HG03457 (cell line): ENCODE results near the gene NT5DC1.

ENCODE experiments used
- ATAC-seq: cut with Tn5 transposase; IDR thresholded peaks from one replicate; pipeline ENCODE4 v1.9.1; 2021; ENCODE audit warnings: moderate number of reproducible peaks; ENCODE audit not compliant: unreplicated experiment

NT5DC1 gene

DNA sequence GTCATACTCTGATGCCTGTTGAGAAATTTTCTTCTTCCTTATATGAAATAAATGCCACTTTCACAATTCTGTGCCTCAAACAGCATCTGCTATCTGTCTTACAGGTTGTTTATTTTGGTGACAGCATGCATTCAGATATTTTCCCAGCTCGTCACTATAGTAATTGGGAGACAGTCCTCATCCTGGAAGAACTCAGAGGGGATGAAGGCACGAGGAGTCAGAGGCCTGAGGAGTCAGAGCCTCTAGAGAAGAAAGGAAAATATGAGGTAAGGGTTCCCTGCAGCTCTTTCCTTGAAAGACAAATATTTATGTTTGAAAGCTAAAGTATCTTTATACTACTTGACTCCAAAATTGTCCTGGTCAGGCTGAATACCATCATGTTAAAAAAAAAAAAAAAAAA, 137.4 kb downstream of the NT5DC1 start:
- no peak for ATAC-seq

DNA sequence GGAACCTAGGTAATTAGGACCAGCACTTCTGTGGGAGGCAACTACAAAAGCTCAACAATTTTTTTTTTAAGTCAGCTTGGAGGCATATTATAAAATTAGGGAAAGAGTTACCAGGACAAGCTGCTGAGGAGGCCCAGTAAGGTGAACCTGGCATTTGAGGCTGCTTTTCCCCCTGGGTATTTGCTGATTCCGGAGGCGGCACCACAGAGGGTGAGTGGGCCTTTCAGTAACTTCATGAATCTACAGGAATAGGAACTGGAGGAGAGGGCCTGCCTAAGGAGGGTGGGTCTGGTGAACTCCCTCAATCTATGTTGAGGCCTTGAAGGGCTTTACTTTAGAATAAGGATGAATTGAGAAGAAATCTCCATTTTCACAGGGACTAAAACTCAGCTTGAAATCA, 138.6 kb downstream of the NT5DC1 start:
- no peak for ATAC-seq

DNA sequence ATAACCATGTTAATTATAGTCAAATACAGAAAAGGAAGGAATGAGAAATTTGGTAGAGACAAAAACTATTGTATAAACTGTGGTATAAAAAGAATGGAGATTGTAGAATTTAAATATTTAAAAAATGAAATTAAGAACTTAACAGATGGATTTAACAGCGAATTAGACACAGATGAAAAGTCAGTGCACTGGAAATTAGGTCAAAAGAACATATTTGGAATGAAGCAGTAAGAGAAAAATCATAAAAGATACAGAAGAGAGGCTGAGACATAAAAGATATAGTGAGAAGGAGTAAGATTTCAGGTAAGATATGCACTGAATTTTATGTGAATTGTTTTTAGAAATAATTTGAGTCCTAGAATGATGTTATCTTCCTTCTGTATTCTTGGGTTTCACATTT, 139.2 kb downstream of the NT5DC1 start:
- no peak for ATAC-seq

DNA sequence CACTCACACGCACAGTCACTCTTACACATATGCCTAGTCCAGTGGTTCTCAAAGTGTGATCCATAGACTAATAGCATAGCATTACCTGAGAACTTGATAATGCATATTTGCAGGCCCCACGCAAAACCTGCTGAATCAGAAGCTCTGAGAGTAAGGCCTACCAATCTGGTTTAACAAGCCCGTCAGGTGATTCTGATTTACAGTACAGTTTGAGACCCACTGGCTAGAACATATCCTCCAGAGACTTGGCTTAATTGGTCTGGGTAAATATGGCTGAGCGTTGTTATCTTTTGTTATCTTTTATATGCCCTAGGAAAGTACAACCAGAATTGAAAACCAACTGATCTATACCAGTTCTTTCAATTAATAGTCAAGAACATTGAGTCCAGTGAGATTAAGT, 143.6 kb downstream of the NT5DC1 start:
- ATAC-seq, result no peak

DNA sequence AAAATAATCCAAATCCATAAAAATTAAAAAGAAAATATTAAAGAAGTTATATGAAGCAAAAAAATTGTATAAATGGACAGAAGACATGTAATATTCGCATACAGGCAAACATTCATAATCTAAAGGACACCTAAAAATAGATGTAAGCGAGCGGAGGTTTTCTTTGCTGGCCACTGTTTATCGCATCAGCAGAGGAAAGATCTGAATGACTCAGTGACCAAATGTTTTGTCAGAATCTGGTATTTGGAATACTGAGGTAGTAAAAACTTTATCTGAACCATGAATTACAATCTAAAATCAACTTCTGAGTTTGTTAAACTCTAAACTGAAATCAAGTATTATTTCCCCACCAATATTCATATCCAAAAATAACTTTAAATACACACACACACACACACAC, 145.4 kb downstream of the NT5DC1 start:
- ATAC-seq, result no peak

DNA sequence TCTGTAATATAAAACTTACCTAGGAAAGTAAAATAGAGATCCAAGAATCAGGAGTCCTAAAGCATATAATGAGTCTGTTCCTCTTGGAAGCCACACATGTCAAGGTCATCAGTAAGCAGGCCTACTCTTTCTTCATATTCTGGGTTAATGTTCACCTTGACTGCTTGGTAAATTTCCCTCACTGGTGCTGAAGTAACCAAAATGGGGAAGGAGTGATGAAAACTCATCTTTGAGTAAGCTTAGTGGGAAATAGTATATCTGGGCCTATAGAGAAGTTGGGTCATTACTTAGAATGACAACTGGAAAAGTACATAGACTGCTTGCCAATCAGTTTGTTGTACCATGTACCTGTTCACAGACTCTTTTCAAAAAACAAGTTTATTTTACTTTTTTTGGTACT, 146.6 kb downstream of the NT5DC1 start:
- ATAC-seq, result no peak

DNA sequence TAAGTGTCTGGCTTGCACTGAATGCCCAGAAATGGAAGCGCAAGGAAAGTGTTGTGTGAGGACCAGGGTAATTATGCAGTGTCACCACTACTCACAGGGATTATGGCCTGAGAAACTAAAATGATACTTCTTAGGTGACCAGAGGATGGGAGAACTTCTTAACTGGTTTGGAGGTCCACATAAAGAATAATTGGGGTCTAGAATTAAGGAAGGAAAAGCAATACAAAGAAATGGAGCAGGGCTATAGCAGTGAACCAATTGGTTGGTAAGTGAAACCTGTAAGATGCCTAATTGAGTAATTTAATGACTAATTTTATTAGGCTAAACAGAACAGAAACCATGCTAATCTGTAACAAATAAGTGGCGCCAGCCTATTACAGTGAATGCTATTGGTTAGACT, 147.9 kb downstream of the NT5DC1 start:
- no peak for ATAC-seq

DNA sequence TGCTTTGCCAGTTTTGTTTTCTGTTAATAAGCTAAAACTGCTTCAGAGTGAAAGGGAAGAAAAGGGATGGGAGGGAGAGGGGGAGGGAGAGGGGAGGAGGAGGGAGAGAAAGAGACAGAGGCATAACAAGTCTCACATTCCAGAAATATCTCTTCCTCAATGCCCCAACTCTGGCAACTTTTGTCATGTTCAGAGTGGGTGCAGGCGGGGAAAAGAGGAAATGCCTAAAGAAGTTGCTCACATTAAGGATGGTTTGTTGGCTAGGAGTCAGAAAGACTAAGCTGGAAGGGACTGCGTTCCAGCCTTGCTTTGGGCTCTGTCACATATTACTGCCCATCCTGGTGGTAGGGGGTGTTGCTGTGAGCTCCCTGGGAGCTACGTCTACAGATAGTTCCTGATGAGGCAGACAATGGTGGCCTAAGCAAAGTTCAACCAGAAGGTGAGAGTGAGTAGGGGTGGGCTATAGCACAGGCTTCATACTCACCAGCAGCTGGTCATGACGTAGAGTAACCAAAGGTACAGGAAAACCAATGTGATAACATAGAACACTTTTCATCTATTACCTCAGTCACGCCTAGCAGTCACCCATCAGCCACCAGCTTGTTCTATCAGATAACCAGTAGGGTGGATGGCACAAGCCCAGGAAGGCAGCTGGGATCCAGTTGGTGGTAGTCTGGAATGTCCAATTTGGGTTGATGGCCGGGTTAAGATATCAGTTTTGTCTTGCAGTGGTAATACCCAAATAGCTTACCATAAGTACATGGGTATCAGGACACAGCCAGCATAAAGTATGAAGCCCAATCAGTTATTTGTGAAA, 151.1 kb downstream of the NT5DC1 start:
- no peak for ATAC-seq

DNA sequence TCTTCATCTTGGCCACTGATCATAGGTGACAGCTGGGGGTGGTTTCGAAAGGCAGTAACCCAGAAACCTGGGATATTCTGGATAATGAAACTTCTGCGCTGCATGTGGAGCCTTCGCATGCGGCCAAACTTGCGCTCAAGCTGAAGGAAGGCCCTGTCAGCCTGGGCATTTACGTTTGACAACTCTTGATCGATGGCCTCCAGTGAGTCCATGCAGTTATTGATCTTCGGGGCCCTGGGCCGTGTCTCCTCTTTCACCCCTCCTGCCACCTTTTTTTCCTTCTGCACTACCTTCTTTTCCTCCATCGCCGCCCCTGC, 152.5 kb downstream of the NT5DC1 start:
- ATAC-seq, result no peak

DNA sequence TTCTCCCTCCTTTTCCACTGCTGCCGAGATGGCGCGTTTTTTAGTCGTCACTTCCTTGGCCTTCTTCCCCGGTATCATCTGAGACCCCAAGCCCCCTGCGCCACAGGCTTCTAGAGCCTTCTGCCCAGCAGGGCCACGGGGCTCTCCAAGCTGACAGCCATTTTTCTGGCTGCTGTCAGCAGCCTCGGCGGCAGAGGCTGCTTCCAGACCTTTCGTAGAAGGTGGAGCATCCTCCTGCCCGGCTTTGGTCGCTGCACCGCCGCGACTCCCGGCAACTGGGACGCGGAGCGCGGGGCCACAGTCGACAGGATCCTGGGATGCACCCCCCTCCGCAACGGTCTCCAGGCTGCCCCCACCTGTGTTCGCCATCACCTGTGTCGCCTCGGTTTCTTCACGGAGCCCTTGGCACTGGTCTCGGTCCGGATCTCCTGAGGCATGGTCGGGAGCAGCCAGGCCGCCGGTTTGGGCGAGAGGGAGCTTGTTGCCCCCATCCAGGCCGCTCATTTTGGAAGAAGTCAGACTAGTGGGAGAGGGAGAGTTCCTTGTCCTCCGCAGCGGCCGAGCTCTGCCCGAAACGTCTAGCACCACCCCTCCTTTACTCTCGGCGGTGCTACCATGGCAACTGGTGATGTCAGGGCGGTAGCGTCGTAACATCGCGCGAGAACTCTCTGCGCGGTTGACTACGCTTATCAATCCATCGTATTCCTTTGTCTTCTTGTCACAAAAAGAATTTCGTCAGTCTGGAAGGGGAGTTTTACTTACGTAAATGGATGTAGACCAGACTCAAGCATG, 153.0 kb downstream of the NT5DC1 start, which contains the start of gene TSPYL4:
TSS of gene TSPYL4 (minus strand) at position 571 of the 792 bp plus-strand sequence. CDS start at position 504, 67 bp downstream.
- ATAC-seq, result peak; percentile 99

DNA sequence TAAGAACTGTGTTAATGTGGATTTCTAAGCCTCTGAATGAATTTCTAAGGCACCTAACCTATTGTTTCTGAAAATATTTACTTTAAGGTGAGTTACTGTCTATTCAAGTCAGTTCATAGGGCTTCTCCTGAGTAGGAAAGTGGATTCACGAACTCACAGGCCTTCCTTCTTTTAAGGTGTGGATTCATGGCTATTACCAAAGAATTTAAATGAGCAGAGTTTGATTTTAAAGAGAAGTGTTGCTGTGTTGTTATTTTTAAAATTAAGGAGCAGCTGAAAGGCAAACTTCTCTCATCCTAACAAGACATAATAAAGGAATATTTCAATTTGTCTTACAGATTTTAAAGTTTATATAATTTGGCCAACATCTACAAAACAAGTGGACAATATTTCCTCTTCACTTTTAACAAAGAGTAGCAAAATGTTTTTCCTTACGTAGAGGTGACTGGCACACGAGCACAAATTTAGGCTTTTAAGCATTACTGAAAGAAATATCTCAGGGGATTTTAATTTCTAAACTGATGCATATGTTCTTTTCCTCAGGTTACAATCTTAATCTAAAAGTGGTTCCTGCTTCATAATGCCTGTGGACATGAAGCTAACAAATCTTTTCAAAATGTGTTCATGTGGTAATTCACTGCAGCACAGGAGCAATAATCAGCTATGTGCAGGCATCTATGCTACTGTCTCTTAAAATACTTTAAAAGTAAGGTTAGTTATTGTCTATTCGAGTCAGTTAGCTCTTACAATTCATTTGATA, 153.8 kb downstream of the NT5DC1 start:
- peak; percentile 14 for ATAC-seq

DNA sequence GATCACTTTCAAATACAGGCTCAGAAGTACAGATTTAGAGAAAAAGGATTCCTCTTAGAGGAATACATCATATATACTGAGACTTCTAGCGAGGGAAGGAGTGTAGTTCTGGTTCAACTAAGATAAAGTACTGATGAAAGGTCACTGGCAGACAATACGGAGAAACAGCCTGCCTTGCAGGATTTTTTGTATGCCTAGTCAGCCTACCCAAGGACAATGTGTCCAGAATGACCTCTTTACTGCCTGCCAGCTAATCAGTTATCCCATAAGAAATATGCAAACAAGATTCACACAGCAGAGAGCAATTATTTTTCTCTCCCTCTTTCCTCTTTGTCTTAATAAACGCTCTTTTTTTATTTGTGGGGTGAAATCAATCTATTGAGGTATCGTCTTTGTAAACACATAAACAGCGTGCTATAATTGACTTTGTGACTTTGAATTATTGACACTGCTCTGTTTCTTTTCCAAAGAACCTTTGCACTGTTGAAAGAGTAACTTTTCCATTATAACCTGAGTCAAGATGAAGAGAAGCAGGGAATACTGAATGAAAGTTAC, 154.7 kb downstream of the NT5DC1 start:
- ATAC-seq, result no peak

DNA sequence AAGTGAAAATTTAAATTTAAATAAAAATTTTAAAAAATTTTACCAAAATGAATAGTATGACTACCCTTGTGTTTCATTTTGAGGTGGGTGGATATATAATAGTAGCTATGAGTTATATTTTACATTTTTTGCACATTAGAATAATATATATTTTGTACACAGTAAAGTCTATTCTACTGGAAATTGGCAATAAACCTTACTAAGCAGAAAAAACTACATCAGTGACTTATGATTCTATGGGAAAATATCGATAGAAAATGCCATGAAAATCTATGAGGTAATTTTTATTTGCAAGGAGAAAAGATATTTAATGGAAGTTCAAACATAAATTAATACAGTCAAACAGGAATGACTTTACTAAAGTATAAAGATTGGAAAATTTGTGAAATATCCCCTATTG, 156.0 kb downstream of the NT5DC1 start:
- no peak for ATAC-seq

DNA sequence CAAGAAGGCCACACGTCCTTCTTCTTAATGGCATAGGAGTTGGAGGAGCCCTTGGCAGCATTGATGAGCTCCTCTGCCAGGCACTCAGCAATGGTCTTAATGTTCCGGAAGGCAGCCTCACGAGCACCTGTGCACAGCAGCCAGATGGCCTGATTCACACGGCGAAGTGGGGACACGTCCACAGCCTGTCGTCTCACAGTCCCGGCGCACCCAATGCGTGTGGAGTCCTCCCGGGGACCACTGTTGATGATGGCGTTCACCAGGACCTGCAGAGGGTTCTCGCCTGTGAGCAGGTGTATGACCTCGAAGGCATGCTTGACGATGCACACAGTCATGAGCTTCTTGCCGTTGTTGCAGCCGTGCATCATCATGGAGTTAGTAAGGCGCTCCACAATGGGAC, 157.9 kb downstream of the NT5DC1 start:
- ATAC-seq, result no peak

DNA sequence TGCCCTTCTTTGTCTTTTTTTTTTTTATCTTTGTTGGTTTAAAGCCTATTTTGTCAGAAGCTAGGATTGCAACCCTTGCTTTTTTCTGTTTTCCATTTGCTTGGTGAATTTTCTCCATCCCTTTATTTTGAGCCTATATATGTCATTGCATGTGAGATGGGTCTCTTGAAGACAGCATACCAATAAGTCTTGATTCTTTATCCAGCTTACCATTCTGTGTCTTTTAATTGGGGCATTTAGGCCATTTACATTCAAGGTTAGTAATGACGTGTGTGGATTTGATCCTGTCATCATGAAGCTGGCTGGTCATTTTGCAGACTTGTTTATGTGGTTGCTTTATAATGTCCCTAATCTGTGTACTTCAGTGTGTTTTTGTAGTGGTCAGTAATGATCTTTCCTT, 162.7 kb downstream of the NT5DC1 start:
- no peak for ATAC-seq

DNA sequence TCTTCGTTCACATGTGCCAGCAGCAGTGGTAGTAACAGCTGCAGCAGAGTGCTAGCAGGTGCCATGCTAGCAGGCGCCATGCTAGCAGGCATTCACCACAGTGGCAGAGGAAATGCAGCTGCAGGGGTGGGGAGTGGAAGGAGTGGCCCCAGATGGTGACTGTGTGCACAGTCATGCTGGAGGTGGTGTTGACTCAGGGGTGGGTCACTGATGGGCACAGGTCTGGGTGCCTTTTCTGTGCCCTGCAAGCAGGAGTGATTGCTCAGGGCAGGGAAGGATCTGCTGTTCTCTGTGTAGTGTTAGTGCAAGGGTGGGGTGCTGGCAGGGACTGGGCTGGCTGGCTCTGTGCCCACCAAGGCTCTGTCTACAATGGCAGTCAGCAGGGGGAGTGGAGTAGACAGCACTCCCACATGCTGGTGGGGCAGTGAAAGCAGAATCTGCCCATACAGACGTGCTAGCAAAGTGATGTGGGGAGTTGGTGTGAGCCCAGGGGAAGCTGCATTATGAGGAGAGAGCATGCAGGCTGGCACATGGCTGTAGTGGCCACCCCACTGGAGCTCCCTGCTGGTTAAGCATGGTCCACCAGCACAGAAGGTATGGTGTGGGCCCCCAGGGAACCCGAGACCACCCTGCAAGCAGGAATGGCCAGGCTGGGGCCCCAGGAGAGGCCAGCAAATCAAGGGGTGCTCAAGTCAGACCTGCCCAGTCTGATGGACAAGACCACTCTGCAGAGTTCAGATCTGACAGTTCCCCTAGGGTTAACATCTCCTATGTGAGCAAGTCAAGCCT, 164.6 kb downstream of the NT5DC1 start:
- no peak for ATAC-seq

DNA sequence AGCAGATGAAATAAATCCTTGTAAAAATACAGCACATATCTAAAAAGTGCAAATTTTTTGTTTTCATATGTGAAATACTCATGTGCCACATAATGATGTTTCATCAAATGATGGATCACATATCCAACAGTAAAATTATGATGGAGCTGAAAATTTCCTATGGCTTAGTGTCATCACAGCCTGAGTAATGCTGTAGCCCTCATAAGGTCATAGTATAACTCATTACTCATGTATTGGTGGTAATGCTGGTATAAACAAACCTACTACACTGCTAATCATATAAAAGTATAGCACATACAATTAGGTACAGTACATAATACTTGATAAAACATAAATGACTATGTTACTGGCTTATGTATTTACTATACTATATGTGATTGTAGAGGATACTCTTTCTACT, 166.2 kb downstream of the NT5DC1 start:
- ATAC-seq, result no peak

DNA sequence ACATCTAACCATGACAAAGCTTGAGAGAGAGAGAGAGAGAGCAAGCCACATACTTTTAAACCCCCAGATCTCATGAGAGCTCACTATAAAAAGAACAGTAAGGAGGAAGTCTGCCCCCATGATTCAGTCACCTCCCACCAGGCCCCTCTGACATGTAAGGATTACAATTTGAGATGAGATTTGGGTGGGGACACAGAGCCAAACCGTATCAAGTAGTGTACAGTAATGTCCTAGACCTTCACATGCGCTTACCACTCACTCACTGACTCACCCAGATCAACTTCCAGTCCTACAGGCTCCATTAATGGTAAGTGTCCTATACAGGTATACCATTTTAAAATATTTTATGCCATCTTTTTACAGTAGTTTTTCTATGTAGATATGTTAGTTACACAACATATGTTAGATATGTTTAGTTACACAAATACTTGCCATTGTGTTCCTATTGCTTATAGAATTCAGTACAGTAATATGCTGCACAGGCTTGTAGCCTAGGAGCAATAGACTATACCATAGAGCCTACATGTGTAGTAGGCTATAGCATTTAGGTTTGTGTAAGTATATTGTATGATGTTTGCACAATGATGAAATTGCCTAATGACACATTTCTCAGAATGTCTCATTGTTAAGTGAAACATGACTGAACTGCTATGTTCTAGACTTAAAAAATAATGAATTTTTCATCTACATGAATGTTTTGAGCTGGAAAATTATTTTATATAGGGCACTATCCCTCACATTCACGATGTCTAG, 167.4 kb downstream of the NT5DC1 start:
- no peak for ATAC-seq

DNA sequence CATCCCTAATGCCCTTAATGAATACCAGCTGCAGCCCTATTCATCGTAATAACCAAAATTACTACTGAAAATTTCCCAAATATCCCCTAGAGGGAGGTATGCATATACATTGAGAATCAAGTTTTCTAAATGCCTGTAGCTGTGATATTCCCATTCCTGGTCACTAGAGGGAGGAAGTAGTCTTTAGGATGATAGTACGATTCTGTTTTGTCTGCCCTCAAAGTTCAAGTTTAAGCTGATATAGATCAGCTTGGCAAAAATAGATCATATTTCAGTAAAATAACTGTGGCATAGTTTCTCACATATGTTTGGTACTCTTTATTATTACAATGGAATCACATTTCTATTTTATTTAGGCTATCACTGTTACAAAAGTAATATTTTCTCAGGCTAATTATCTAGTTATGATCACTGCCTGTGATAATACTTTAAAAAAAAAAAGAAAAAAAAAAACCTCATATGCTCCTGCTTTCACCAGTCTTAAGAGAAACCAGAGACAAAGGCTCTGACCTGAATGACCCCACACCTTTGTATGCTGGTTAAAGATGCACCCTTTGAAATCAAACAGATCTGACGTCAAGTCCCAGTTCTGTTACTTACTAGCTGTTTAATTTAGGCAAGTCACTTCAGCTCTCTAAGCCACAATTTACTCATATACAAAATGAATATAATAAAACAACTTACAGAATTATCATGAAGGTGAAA, 168.1 kb downstream of the NT5DC1 start:
- ATAC-seq, result peak; percentile 79
